HG03558 (cell line): Measurements from ENCODE around the gene ELK1.

Experiments used
- ATAC-seq: cut with Tn5 transposase; IDR thresholded peaks from one replicate; pipeline ENCODE4 v1.9.1; 2021; ENCODE audit warnings: moderate number of reproducible peaks; ENCODE audit not compliant: unreplicated experiment; ENCODE audit errors: extremely low read depth

Gene ELK1

DNA sequence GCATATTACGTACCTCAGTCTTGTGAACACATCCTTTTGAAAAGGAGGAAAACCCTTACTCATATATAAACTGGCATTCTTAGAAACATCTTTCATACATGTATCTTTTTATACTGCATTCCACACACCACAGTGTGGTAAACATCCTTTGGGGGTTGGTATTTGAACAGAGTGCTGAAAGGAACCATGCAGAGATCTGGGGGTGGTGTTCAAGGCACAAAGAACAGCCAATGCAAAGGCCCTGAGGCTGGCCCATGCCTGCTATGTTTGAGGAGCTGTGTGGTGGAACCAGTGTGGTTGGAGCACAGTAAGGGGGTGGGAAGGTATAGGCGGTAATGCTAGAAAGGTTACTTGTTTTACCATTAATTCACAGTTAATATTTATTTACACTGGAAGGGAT, 2.0 kb downstream of the ELK1 start:
- no peak for ATAC-seq

DNA sequence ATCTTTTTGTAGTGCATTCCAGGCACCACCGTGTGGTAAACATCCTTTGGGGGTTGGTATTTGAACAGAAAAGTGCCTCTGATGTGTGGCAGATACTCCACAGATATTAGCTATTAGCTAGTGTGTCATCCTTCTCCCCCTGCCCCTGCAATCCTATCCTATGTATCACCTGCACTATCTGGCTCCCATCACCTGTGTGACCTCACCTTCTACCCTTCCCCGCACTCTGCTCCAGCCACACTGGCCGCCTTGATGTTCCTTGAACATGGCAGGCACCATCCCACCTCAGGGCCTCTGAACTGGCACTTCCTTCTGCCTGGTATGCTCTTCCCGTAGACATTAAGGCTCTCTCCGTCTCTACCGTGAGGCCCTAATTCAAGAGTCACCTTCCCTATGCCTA, 3.7 kb downstream of the ELK1 start:
- no peak for ATAC-seq

DNA sequence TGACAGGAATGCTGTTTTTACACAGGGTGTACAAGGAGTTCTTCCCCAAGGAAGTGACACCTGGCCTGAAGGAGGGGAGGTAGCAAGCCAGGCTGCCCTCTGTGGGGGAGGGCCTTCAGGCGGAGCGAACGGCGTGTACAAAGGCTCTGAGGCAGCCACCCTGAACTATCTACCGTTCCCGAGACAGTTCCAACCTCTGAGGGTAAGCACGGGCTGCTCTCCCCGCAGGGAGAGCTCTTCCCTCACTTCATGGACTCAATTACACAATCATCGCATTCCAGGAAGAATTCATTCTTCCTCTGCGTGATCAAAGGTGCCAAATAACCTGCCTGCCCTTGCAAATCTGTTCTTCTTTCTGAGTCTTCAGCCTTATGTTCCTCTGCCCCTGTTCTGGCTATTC, 4.8 kb downstream of the ELK1 start:
- no peak for ATAC-seq

DNA sequence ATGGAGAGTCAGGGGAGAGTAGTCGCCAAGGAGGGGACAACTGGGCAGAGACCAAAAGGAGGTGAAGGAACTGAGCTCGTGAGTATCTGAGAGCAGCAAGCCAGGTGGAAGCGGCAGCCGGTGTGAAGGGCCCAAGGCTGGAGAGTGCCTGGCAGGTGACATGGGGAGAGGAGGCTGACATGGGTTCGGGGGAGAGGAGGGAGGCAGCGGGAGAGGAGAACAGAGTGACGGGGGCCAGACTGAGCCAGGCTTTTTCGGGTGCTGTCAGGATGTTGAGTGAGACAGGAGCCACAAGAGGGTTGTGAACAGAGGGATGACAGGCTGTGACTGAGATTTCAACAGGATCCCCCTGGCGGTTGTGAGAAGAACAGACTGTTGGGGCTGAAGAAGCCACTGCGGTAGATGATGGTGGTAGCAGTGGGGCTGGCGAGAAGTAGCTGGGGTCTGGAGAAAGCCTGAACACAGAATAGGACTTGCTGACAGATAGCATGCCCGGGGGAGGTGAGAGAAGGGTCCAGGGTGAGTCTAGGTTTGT, 5.7 kb downstream of the ELK1 start:
- ATAC-seq: no peak

GRCh38 chrX:47643926-47644325, 6.4 kb downstream of the ELK1 start:
- no peak for ATAC-seq

DNA sequence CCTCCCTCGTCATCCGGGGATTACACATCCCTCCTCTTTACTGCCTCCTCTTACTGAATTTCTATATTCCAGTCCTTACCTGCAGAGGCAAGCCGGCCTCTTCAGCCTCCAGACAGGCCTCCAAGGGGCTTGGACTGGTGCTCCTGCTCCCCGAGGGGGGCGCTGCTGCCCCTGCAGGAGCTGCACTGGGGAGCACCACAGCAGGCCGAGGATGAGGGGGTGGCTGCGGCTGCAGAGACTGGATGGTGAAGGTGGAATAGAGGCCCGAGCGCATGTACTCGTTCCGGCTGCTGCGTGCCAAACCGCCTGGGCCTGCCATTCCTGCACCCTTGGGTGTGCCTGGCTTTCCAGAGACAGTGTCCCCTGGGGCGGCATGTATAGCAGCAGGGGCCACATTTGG, 11.5 kb downstream of the ELK1 start:
- ATAC-seq: no peak

GRCh38 chrX:47637546-47638195, 12.7 kb downstream of the ELK1 start:
- ATAC-seq: peak; percentile 45

GRCh38 chrX:47634871-47635575, 15.3 kb downstream of the ELK1 start:
- ATAC-seq: no peak

- ATAC-seq: no peak
Measured at GRCh38 chrX:47633689-47634590, 16.4 kb downstream of the ELK1 start.

- no peak for ATAC-seq
Measured at GRCh38 chrX:47632666-47633065, 17.7 kb downstream of the ELK1 start.

GRCh38 chrX:47631676-47632075, 18.7 kb downstream of the ELK1 start:
- no peak for ATAC-seq

GRCh38 chrX:47629419-47630200, 20.8 kb downstream of the ELK1 start, which contains the start of gene CFP:
Gene CFP, minus strand, starts transcription at chrX:47629930. Its CDS starts 86 bp downstream, at chrX:47629844.
- no peak for ATAC-seq

- ATAC-seq: no peak
Measured at GRCh38 chrX:47628982-47629381, 21.4 kb downstream of the ELK1 start.

DNA sequence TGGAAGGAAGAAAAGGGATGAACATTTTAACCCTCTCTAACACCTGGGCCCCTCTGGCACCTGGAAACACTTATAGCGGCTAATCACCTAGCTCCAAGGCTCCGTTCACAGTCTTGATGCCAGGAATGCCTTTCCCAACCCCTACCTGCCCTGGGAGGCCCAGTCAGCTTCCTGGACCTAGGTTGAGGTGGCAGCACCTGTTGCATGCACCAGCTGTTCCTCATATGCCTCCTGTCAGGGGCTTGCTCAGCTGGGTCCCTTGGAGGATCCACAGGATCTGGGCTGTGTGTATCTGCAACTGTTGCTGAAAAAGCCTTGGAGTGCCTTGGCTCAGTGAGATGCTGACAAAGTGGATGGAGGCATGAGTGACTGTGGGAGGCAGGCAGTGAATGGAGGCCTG, 25.0 kb downstream of the ELK1 start:
- ATAC-seq: no peak

GRCh38 chrX:47623540-47624027, 26.8 kb downstream of the ELK1 start:
- ATAC-seq: no peak

DNA sequence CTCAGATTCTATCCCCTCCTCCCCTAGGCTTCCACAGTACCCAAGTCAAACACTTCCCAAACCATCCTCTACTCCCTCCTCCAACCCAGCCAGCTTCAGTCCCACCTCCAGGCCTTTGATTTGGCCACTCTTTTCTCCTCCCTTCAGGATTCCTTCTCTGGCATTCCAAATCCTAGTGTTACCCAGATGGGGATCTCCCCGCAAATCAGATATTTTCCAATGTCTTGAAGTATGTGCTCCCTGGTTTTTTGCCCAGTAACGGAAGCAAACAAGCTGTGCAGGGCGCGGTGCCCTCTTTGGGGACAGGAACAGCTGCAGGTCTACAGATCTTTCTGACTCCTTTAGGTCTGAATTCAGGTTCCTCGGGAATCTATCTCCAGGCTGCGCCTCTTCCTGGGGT, 28.5 kb downstream of the ELK1 start:
- ATAC-seq: no peak

DNA sequence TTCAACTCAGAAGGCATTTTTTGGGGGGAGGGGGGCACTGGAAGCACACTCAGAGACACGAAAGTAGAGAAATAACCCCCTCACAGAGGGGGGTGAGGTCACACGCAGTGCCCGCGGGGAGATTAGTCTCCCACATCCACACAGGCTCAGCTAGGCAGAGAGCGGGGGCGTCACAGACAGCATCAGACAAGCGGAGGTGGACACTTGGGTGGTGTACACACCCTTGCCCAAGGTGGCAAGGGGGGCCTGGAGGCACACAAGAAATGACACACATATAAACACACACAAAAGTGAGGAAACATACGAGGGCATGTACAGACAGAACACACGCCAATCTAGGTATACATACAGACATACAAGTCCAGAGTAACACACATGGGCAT, 30.1 kb downstream of the ELK1 start:
- ATAC-seq: no peak

DNA sequence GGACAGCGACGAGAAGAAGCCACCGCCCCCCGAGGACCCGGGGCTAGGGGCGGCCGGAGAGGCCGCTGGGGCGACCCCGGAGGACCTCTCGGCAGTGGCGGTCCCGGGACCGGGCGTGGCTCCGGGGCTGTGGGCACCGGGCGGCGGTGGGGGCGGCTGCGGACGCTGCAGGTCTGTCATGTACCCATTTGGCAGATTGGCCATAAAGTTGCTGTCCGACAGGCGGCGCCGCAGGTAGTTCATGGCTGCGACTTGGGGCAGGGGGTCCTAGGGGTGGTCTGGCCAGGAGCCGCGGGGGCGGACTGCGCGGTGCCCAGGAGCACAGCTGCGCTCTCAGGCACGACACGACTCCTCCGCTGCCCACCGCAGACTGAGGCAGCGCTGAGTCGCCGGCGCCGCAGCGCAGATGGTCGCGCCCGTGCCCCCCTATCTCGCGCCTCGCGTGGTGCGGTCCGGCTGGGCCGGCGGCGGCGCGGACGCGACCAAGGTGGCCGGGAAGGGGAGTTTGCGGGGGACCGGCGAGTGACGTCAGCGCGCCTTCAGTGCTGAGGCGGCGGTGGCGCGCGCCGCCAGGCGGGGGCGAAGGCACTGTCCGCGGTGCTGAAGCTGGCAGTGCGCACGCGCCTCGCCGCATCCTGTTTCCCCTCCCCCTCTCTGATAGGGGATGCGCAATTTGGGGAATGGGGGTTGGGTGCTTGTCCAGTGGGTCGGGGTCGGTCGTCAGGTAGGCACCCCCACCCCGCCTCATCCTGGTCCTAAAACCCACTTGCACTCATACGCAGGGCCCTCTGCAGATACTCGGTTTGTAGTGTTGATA, 30.7 kb downstream of the ELK1 start, which contains the start of gene SYN1:
SYN1 (minus strand) TSS at position 372 of the 817 bp plus-strand sequence; CDS start at position 243, 129 bp downstream.
- ATAC-seq: no peak

GRCh38 chrX:47618923-47619485, 31.4 kb downstream of the ELK1 start:
- ATAC-seq: no peak
